GM19023 (cell line): ENCODE data around the gene CDH22.

ENCODE experiments used
- ATAC-seq: cut with Tn5 transposase; IDR thresholded peaks from one replicate; pipeline ENCODE4 v1.9.1; 2021; ENCODE audit warnings: mild to moderate bottlenecking, moderate library complexity; ENCODE audit not compliant: unreplicated experiment

The CDH22 gene

GRCh38 chr20:46243707-46244628 lies 64.3 kb downstream of the CDH22 start:
- no peak for ATAC-seq

- no peak for ATAC-seq
Measured at GRCh38 chr20:46242390-46242789, 65.9 kb downstream of the CDH22 start.

GRCh38 chr20:46240881-46241280 lies 67.4 kb downstream of the CDH22 start:
- ATAC-seq, result no peak

- ATAC-seq, result no peak
Measured at GRCh38 chr20:46240065-46240464, 68.2 kb downstream of the CDH22 start.

GRCh38 chr20:46237736-46238135 lies 70.6 kb downstream of the CDH22 start:
- no peak for ATAC-seq

GRCh38 chr20:46237227-46237626 lies 71.1 kb downstream of the CDH22 start:
- ATAC-seq, result no peak

- ATAC-seq, result no peak
Measured at GRCh38 chr20:46235077-46235476, 73.2 kb downstream of the CDH22 start.

- no peak for ATAC-seq
Measured at GRCh38 chr20:46233701-46234100, 74.6 kb downstream of the CDH22 start.

GRCh38 chr20:46232539-46232938 lies 75.8 kb downstream of the CDH22 start:
- ATAC-seq, result no peak

- ATAC-seq, result no peak
Measured at GRCh38 chr20:46230801-46231282, 77.5 kb downstream of the CDH22 start.

- no peak for ATAC-seq
Measured at GRCh38 chr20:46230106-46230491, 78.2 kb downstream of the CDH22 start.

GRCh38 chr20:46229478-46230105 lies 78.7 kb downstream of the CDH22 start:
- no peak for ATAC-seq

GRCh38 chr20:46228670-46229069 lies 79.6 kb downstream of the CDH22 start:
- ATAC-seq, result no peak

- ATAC-seq, result no peak
Measured at GRCh38 chr20:46227272-46227767, 81.0 kb downstream of the CDH22 start.

GRCh38 chr20:46226602-46227001 lies 81.7 kb downstream of the CDH22 start:
- ATAC-seq, result no peak

GRCh38 chr20:46222521-46223007 lies 85.7 kb downstream of the CDH22 start:
- ATAC-seq, result no peak

- ATAC-seq, result no peak
Measured at GRCh38 chr20:46221256-46221833, 87.0 kb downstream of the CDH22 start.

GRCh38 chr20:46220455-46221207 lies 87.7 kb downstream of the CDH22 start:
- ATAC-seq, result no peak

- ATAC-seq, result no peak
Measured at GRCh38 chr20:46219920-46220319, 88.4 kb downstream of the CDH22 start.

- no peak for ATAC-seq
Measured at GRCh38 chr20:46219190-46219589, 89.1 kb downstream of the CDH22 start.

- no peak for ATAC-seq
Measured at GRCh38 chr20:46218656-46219055, 89.6 kb downstream of the CDH22 start.
